Uterus (tissue), 2 donors: Measurements from ENCODE around the gene ACTL10.

Experiments
- CTCF ChIP-seq, 4 experiments: fragments of 200-600 bp in 2 of 4; fragments of 450-650 bp in 2 of 4; sonication (generic) in 2 of 4; IDR thresholded peaks; one replicate each; pipeline ENCODE4 v1.5.1; 2016 to 2019; ENCODE audit warnings: antibody characterized with exemption in 4 of 4, mild to moderate bottlenecking in 2 of 4, moderate library complexity in 1 of 4
- POLR2A ChIP-seq, 2 donors: fragments of 450-650 bp; IDR thresholded peaks; one replicate each; pipeline ENCODE4 v1.6.1; 2016; ENCODE audit warnings: antibody characterized with exemption in 2 of 2, mild to moderate bottlenecking in 1 of 2, moderate library complexity in 1 of 2

GRCh38 chr20:33686984-33687366 is 20.2 kb downstream of the ACTL10 start:
- TF ChIP-seq CTCF (IDR thresholded peaks at IDR 0.05) (no peak), POLR2A (IDR thresholded peaks at IDR 0.05) (no peak)
